AG04450 (cell line): ENCODE data around the gene KRTAP11-1. TPM values are rescaled to one million over a fixed set of nuclear protein-coding genes. Genes with fewer than 3 reads are reported as not detected.

Experiments used
- CTCF ChIA-PET: fragments of 300-600, 350-600 bp; formaldehyde crosslinking; extraction: SDS; loops from one replicate; lab custom pipeline; 2022; ENCODE audit warnings: antibody characterized with exemption, inconsistent platforms; lab: Charles Lee
- POLR2A ChIA-PET: fragments of 350-600 bp; formaldehyde crosslinking; extraction: SDS; loops from one replicate; lab custom pipeline; 2021; ENCODE audit warnings: antibody characterized with exemption, inconsistent platforms; lab: Yijun Ruan, JAX
- DNase-seq: peaks from one replicate; pipeline ENCODE4 v3.0.0-alpha.2; 2011; ENCODE audit warnings: low read depth, low spot score
- H3K27ac ChIP-seq: one replicate; pipeline ENCODE4 v1.5.1; 2012; ENCODE audit warnings: low read depth, low read length, control low read depth
- H3K27me3 ChIP-seq: one replicate; pipeline ENCODE4 v1.6.0; 2012; ENCODE audit warnings: low read length; ENCODE audit not compliant: control insufficient read depth, insufficient read depth
- H3K4me3 ChIP-seq: 2 replicates; pipeline ENCODE4 v1.5.1; 2011; ENCODE audit warnings: mild to moderate bottlenecking, low read depth, low read length, control low read depth
- H3K9me3 ChIP-seq: 2 replicates; pipeline ENCODE4 v1.5.1; 2012; ENCODE audit warnings: low read length; ENCODE audit not compliant: control insufficient read depth, insufficient read depth
- polyA minus RNA-seq: library from RNA; depleted of rRNA, polyadenylated mRNA; stranded (reverse); fragments of >200 nt; gene quantifications from 2 replicates; pipeline ENCODE4 v1.2.3, GENCODE V29; 2011; rRNA and poly(A)+ RNA removed
- polyA plus RNA-seq: library from polyadenylated mRNA; depleted of rRNA; stranded (reverse); fragments of >200 nt; gene quantifications from 2 replicates; pipeline ENCODE4 v1.2.3, GENCODE V29; 2011; rRNA removed
- TF ChIP-seq, protein P1 (sequence below): IDR thresholded peaks from 2 replicates; pipeline ENCODE4 v1.5.1; 2011; ENCODE audit warnings: low read depth, low read length, control low read depth, inconsistent platforms

Gene KRTAP11-1, protein sequence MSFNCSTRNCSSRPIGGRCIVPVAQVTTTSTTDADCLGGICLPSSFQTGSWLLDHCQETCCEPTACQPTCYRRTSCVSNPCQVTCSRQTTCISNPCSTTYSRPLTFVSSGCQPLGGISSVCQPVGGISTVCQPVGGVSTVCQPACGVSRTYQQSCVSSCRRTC
- polyA plus RNA-seq (not detected in 2 replicates), polyA minus RNA-seq (not detected in 2 replicates)

DNA sequence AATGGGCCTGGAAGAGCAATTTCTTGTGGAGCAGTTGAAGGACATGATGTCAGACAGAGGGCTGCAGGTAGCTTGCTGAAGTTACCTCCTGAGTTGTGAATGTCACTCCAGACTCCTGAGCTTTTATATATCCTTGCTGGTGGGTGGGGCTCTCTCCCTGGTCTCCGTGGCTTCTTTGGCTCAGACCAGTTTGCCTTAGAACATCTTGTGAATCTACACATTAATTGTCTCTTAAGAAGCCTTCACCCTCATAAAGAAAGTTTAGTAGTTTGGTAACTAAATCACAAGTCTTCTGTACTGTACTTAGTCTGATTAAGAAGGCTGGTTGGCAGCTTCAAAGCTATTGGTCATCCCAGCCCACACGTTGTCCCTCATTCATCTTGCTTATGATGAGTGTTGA, at the start of gene KRTAP11-1:
Gene KRTAP11-1, minus strand, starts transcription at position 101 of the 400 bp plus-strand sequence. Its CDS starts 56 bp downstream, at position 45.
- Histone ChIP-seq H3K9me3 (peaks cover 21% of the 10 kb centered on the region), H3K4me3 (no peak within 1 kb of the TSS), H3K27ac (no peak within 1 kb of the TSS), H3K27me3 (no peaks in the 10 kb centered on the region)
- ChIA-PET CTCF (no interaction called here), POLR2A (no interaction called here)
- no peak for DNase-seq
- TF ChIP-seq, protein P1, sequence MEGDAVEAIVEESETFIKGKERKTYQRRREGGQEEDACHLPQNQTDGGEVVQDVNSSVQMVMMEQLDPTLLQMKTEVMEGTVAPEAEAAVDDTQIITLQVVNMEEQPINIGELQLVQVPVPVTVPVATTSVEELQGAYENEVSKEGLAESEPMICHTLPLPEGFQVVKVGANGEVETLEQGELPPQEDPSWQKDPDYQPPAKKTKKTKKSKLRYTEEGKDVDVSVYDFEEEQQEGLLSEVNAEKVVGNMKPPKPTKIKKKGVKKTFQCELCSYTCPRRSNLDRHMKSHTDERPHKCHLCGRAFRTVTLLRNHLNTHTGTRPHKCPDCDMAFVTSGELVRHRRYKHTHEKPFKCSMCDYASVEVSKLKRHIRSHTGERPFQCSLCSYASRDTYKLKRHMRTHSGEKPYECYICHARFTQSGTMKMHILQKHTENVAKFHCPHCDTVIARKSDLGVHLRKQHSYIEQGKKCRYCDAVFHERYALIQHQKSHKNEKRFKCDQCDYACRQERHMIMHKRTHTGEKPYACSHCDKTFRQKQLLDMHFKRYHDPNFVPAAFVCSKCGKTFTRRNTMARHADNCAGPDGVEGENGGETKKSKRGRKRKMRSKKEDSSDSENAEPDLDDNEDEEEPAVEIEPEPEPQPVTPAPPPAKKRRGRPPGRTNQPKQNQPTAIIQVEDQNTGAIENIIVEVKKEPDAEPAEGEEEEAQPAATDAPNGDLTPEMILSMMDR: no peak

DNA sequence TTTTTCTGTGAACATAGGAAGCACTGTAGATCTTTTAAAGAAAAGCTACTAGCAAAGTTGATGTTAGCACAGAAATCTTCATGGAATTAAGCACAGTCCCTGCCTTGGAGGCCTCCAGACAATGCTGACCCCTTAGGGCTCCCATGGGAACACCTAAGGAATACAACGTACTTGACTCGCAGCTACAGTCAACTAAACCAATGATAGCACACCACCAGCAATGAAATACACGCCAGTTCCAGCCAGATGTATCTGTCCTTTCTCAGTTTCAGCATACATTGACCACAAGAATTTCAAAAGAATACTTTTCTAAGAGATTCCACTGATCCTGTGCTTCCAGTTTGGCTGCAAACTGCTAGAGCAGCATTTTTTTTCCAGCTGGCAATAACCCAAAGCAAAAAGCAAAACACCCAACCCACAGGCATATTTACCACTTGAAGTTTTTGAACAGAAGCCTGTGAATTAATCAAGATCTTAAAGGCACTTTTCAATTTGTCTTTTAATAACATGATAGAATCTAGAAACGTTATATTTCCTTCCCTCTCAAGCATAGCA, 42.8 kb upstream of the KRTAP11-1 start:
- Histone ChIP-seq H3K4me3 (no peak overlapping the region), H3K27ac (no peak overlapping the region), H3K9me3 (peaks cover 20% of the 10 kb centered on the region), H3K27me3 (no peaks in the 10 kb centered on the region)
- ChIA-PET CTCF (no interaction called here), POLR2A (no interaction called here)
- TF ChIP-seq, protein P1: no peak
- DNase-seq: no peak

DNA sequence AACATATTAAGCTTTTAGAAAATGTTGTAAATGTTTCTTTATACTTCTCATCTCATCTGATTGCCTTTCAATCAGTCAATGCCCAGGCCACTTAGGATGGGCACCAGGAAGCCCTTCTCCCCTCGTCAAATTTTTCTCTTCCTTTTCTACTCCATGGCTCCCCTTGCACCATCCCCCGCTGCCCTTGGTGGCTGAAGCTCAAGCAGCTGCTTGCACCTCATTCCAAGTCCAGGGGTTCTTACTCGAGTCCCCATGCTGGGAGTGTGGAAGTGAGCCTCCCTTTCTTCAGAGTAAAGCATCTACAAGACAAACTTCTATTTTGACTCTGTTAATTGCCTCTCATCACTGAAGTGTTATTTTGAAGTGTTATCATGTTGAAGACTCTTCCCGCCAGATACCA, 39.7 kb upstream of the KRTAP11-1 start:
- H3K9me3 ChIP-seq: peaks cover 25% of the 10 kb centered on the region
- ChIA-PET POLR2A (no interaction called here), CTCF (no interaction called here)
- H3K27me3 ChIP-seq: no peaks in the 10 kb centered on the region
- no peak overlapping the region for H3K4me3 ChIP-seq
- H3K27ac ChIP-seq: no peak overlapping the region
- TF ChIP-seq, protein P1: no peak
- no peak for DNase-seq

DNA sequence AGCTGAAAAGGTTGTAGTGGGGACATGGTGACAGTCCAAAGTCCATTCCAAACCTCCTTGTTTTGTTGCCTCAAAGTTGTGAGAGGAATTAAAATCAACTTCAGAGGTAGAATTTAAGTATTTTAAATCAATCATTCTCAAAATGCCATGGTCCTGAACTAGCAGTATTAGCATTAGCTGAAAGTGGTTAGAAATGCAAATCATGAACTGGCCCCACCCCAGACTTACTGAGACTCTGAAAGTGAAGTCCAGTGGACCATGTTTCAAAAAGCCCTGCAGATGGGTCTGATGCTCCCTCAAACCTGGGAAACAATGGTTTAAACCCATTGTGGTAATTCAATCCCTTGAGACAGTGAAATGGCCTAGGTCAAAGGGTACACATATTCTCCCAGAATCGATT, 36.2 kb upstream of the KRTAP11-1 start:
- Histone ChIP-seq H3K27ac (no peak overlapping the region), H3K4me3 (no peak overlapping the region), H3K9me3 (peaks cover 16% of the 10 kb centered on the region; the same call in 1 of the 2 replicates), H3K27me3 (no peaks in the 10 kb centered on the region)
- TF ChIP-seq, protein P1: no peak
- ChIA-PET POLR2A (no interaction called here), CTCF (no interaction called here)
- no peak for DNase-seq

DNA sequence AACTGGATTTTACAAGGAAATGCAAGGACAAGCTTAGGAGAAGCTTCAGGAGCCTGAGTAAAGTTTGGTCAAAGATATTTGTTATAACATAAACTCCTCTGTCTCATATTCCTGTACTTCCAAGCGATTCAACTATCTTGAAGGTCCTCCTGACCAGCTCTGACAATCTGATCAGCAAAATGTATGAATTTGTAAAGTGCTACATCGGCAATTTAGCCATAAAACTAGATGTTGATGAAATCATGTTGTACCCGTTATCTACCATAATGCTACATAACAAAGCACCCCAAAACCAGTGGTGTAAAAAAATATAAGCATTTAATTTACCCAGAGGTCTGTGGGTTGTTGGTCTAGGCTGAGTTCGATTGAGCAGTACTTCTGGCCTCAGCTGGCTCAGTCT, 19.5 kb upstream of the KRTAP11-1 start:
- H3K4me3 ChIP-seq: no peak overlapping the region
- no peak for DNase-seq
- H3K27ac ChIP-seq: no peak overlapping the region
- TF ChIP-seq, protein P1: no peak
- peaks cover 18% of the 10 kb centered on the region; the same call in 1 of the 2 replicates for H3K9me3 ChIP-seq
- ChIA-PET POLR2A (no interaction called here), CTCF (no interaction called here)
- H3K27me3 ChIP-seq: no peaks in the 10 kb centered on the region
